Sigmoid colon (tissue), 4 donors: Measurements from ENCODE around the gene CTRB1.

Experiments used
- CTCF ChIP-seq, 4 experiments: fragments of 450-650 bp in 3 of 4; fragments of 200-600 bp in 1 of 4; IDR thresholded peaks; one replicate each; pipeline ENCODE4 v1.5.1; 2016 to 2019; ENCODE audit warnings: antibody characterized with exemption in 4 of 4, mild to moderate bottlenecking in 3 of 4, moderate library complexity in 2 of 4
- EP300 ChIP-seq, 4 donors: sonication (generic); formaldehyde crosslinking; IDR thresholded peaks; one replicate each; pipeline ENCODE4 v1.6.1; 2017; ENCODE audit warnings: antibody characterized with exemption in 4 of 4
- POLR2A ChIP-seq, 2 donors: fragments of 450-650 bp; IDR thresholded peaks; one replicate each; pipeline ENCODE4 v1.6.1; 2016; ENCODE audit warnings: antibody characterized with exemption in 2 of 2, mild to moderate bottlenecking in 2 of 2, moderate library complexity in 2 of 2
- POLR2AphosphoS5 ChIP-seq, 4 donors: sonication (generic); formaldehyde crosslinking; IDR thresholded peaks; one replicate each; pipeline ENCODE4 v1.6.1; 2017; ENCODE audit warnings: antibody characterized with exemption in 4 of 4

GRCh38 chr16:75236232-75236631 lies 17.4 kb downstream of the CTRB1 start:
- TF ChIP-seq CTCF (IDR thresholded peaks at IDR 0.05) (no peak), POLR2A (IDR thresholded peaks at IDR 0.05) (no peak), POLR2AphosphoS5 (IDR thresholded peaks at IDR 0.05) (no peak), EP300 (IDR thresholded peaks at IDR 0.05) (no peak)
